ENCODE data around the gene CMTM3. TPM values are rescaled to one million over a fixed set of nuclear protein-coding genes. Genes with fewer than 3 reads are reported as not detected.

The CMTM3 gene
- total RNA-seq, 6 experiments from 2014 or later = 26.3 to 35.6 (median 28.0) TPM

DNA sequence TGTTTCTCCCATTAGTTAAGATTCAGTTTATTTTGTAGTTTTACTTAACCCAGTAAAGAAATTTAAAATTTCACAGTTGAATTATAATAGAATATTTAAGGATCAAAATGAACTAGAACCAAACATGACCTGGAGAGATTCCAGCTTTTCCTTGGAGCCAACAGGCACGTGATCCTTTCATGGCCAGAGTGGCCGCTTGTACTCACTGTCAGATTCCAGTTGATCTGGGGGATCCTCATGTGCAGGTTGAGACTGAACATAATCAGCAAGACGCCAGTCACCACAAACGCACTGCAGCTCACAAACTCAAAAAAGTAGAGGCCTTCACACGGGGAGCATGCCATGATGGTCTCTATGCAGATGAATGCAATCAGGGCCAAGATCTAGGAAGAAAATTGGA lies 31.7 kb downstream of the CMTM3 start:
- H3K4me3 Mint-ChIP-seq = no peak overlapping the region
- DNase-seq = no peak
- TF ChIP-seq, protein P1, sequence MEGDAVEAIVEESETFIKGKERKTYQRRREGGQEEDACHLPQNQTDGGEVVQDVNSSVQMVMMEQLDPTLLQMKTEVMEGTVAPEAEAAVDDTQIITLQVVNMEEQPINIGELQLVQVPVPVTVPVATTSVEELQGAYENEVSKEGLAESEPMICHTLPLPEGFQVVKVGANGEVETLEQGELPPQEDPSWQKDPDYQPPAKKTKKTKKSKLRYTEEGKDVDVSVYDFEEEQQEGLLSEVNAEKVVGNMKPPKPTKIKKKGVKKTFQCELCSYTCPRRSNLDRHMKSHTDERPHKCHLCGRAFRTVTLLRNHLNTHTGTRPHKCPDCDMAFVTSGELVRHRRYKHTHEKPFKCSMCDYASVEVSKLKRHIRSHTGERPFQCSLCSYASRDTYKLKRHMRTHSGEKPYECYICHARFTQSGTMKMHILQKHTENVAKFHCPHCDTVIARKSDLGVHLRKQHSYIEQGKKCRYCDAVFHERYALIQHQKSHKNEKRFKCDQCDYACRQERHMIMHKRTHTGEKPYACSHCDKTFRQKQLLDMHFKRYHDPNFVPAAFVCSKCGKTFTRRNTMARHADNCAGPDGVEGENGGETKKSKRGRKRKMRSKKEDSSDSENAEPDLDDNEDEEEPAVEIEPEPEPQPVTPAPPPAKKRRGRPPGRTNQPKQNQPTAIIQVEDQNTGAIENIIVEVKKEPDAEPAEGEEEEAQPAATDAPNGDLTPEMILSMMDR (IDR thresholded peaks at IDR 0.05) = no peak
- peaks cover 4% of the 10 kb centered on the region for H3K27me3 Mint-ChIP-seq (ENCODE audit: insufficient read depth)
- no peaks in the 10 kb centered on the region for H3K9me3 Mint-ChIP-seq
- H3K27ac Mint-ChIP-seq = no peak overlapping the region
- no peaks in the 10 kb centered on the region for H3K36me3 Mint-ChIP-seq (ENCODE audit: low read depth)
- peaks cover 15% of the 10 kb centered on the region for H3K4me1 Mint-ChIP-seq (ENCODE audit: low read depth)

DNA sequence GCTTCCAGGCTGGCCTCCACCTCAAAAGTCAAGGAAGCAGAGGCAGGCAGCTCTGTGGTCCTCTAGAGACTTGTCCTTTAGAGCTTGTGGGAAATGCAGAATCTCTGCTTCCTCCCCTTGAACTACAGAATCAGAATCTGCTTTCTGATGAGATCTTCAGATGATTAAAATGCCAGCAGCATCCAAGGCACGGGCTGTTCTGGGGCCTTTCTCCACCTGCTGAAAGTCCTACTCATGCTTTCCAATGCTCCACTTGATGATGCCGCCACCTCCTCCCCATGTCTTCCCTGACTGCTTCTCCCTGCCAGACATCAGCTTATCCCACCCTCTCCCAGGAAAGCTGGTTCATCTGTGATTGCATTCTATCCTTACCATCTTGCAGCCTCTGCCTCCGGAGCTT lies 33.3 kb downstream of the CMTM3 start:
- no peak overlapping the region for H3K4me3 Mint-ChIP-seq
- TF ChIP-seq, protein P1 (IDR thresholded peaks at IDR 0.05) = no peak
- peaks cover 4% of the 10 kb centered on the region for H3K27me3 Mint-ChIP-seq (ENCODE audit: insufficient read depth)
- no peaks in the 10 kb centered on the region for H3K9me3 Mint-ChIP-seq
- peaks cover 15% of the 10 kb centered on the region for H3K4me1 Mint-ChIP-seq (ENCODE audit: low read depth)
- H3K36me3 Mint-ChIP-seq (ENCODE audit: low read depth) = no peaks in the 10 kb centered on the region
- no peak for DNase-seq
- no peak overlapping the region for H3K27ac Mint-ChIP-seq

DNA sequence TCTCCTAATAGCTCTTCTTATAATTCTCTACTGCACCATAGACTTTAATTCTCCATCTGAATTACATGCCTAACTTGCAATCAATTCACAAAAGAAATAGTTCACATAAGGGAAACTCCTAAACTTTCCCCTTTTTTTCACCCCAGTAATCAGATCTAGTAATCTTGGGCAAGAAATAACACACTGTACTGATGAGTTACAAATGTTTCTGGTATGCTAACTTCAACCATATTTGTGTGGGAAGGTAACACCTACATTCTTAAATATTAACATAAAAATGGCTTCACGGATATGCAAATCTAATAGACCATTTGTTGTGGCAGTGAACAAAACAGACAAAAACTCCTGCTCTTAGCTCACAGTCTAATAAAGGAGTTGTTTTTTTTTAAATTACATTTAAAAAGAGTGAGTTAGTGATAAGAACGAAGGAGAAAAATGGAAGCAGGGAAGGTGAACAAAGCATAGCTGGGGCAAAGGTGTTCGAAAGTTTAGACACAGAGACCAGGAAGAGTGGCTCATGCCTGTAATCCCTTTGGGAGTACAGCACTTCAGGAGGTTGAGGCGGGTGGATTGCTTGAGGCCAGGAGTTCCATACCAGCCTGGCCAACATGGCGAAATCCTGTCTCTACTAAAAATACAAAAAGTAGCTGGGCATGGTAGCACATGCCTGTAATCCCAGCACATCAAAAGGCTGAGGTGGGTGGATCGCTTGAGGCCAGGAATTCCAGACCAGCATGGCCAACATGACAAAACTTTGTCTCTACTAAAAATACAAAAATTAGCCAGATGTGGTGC lies 34.8 kb downstream of the CMTM3 start:
- no peak for DNase-seq
- Mint-ChIP-seq H3K27ac (no peak overlapping the region), H3K36me3 (ENCODE audit: low read depth) (no peaks in the 10 kb centered on the region), H3K27me3 (ENCODE audit: insufficient read depth) (peaks cover 4% of the 10 kb centered on the region), H3K4me3 (no peak overlapping the region), H3K9me3 (no peaks in the 10 kb centered on the region), H3K4me1 (ENCODE audit: low read depth) (peaks cover 15% of the 10 kb centered on the region)
- TF ChIP-seq, protein P1 (IDR thresholded peaks at IDR 0.05) = no peak

DNA sequence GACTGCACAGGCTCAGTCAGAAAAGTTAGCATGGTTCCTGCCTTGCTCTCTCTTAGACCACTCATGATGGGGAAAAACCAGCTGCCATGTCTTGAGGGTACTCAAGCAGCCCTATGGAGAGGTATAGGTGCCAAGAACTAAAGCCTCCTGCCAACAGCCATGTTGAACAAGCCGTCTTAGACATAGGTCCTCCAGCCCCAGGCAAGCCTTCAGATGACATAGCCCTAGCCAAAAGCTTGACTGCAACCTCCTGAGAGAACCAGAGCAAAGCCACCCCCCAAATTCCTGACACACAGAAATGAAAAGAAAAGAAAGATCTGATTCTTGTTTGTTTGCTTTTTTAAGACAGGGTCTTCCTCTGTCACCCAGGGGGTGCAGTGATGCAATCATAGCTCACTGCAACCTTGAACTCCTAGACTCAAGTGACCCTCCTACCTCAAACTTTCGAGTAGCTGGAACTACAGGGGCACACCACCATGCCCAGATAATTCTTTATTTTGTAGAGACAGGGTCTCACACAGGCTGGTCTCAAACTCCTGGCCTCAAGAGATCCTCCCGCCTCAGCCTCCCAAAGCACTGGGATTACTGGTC lies 36.3 kb downstream of the CMTM3 start:
- TF ChIP-seq, protein P1 (IDR thresholded peaks at IDR 0.05) = no peak
- no peaks in the 10 kb centered on the region for H3K9me3 Mint-ChIP-seq
- no peak overlapping the region for H3K4me3 Mint-ChIP-seq
- peaks cover 15% of the 10 kb centered on the region for H3K4me1 Mint-ChIP-seq (ENCODE audit: low read depth)
- no peaks in the 10 kb centered on the region for H3K36me3 Mint-ChIP-seq (ENCODE audit: low read depth)
- no peak for DNase-seq
- peaks cover 4% of the 10 kb centered on the region for H3K27me3 Mint-ChIP-seq (ENCODE audit: insufficient read depth)
- no peak overlapping the region for H3K27ac Mint-ChIP-seq

DNA sequence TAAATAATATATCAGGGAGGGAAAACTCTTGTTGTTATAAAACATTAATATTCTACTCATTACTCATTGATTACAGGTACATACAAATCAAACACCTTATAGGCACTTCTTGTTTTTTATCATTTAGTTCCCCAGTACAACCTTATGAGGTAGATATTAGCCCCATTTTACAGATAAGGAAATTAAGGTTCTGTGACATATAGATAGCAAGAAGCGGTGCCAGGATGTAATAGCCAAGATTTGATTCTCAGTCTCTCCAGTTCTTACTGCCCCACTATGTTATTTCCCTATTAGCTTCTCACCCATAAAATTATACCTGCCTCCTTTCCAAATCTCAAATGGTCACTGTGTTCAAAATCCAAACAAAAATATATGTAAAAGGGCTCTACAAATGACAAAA lies 36.9 kb downstream of the CMTM3 start:
- peaks cover 15% of the 10 kb centered on the region for H3K4me1 Mint-ChIP-seq (ENCODE audit: low read depth)
- no peaks in the 10 kb centered on the region for H3K36me3 Mint-ChIP-seq (ENCODE audit: low read depth)
- peaks cover 4% of the 10 kb centered on the region for H3K27me3 Mint-ChIP-seq (ENCODE audit: insufficient read depth)
- H3K9me3 Mint-ChIP-seq = no peaks in the 10 kb centered on the region
- no peak for DNase-seq
- H3K27ac Mint-ChIP-seq = no peak overlapping the region
- TF ChIP-seq, protein P1 (IDR thresholded peaks at IDR 0.05) = no peak
- H3K4me3 Mint-ChIP-seq = no peak overlapping the region

Data from HFFc6 (cell line).